WTC11 (cell line): ENCODE data around the gene LRSAM1. TPM values are rescaled to one million over a fixed set of nuclear protein-coding genes. Genes with fewer than 3 reads are reported as not detected.

Experiments used
- ATAC-seq: fragments of 200-7000 bp; cut with Tn5 transposase; 2 replicates; pipeline ENCODE4 v1.10.0; 2021; ENCODE audit warnings: mild to moderate bottlenecking, moderate library complexity
- CTCF ChIA-PET: fragments of 300-600 bp; sonication (Branson Sonifier 250); formaldehyde crosslinking; loops from one replicate; lab custom pipeline; 2021; ENCODE audit warnings: antibody characterized with exemption; lab: Charles Lee
- POLR2A ChIA-PET: fragments of 350-600 bp; sonication (Branson Sonifier 250); formaldehyde crosslinking; loops from one replicate; lab custom pipeline; 2021; ENCODE audit warnings: antibody characterized with exemption; lab: Charles Lee
- DNase-seq: peaks from one replicate; pipeline ENCODE4 v3.0.0; 2021; ENCODE audit warnings: low spot score
- H3K27ac Mint-ChIP-seq: 2 replicates; pipeline ENCODE4 v1.8.0; 2021; ENCODE audit warnings: mixed read lengths
- H3K27me3 Mint-ChIP-seq: 2 replicates; pipeline ENCODE4 v1.8.0; 2021; ENCODE audit warnings: low read depth, mild to moderate bottlenecking, moderate library complexity, mixed read lengths
- H3K36me3 Mint-ChIP-seq: 2 replicates; pipeline ENCODE4 v1.8.0; 2021; ENCODE audit warnings: mixed read lengths
- H3K4me1 Mint-ChIP-seq: 2 replicates; pipeline ENCODE4 v1.8.0; 2022; ENCODE audit warnings: mixed read lengths
- H3K4me3 Mint-ChIP-seq: 2 replicates; pipeline ENCODE4 v1.8.0; 2021; ENCODE audit warnings: mild to moderate bottlenecking, moderate library complexity, mixed read lengths
- H3K9me3 Mint-ChIP-seq: 2 replicates; pipeline ENCODE4 v1.8.0; 2021; ENCODE audit warnings: mixed read lengths
- ATF2 ChIP-seq: sonication (generic); formaldehyde crosslinking; IDR thresholded peaks from 2 replicates; pipeline ENCODE4 v1.8.1; 2022; ENCODE audit warnings: low read depth, missing genetic modification reagents, borderline replicate concordance
- ATF3 ChIP-seq: sonication (generic); formaldehyde crosslinking; conservative IDR thresholded peaks from 2 replicates; pipeline ENCODE4 v1.8.1; 2022; ENCODE audit warnings: mild to moderate bottlenecking, missing genetic modification reagents
- CREM ChIP-seq: sonication (generic); formaldehyde crosslinking; IDR thresholded peaks from 2 replicates; pipeline ENCODE4 v1.8.1; 2022; ENCODE audit warnings: mild to moderate bottlenecking, missing genetic modification reagents, moderate library complexity
- EMX1 ChIP-seq: fragments of 250-450 bp; sonication (Bioruptor Pico); IDR thresholded peaks from 2 replicates; pipeline ENCODE4 v1.8.0; 2021; ENCODE audit warnings: mild to moderate bottlenecking
- ERG ChIP-seq: fragments of 250-450 bp; sonication (Bioruptor Pico); IDR thresholded peaks from 2 replicates; pipeline ENCODE4 v1.8.0; 2021; ENCODE audit warnings: mild to moderate bottlenecking
- FOXJ3 ChIP-seq: sonication (generic); formaldehyde crosslinking; IDR thresholded peaks from 2 replicates; pipeline ENCODE4 v1.9.0; 2021; ENCODE audit warnings: missing genetic modification reagents, mild to moderate bottlenecking, borderline replicate concordance
- FOXP1 ChIP-seq: sonication (generic); formaldehyde crosslinking; IDR thresholded peaks from 2 replicates; pipeline ENCODE4 v1.8.0; 2022; ENCODE audit warnings: missing genetic modification reagents, mild to moderate bottlenecking, moderate library complexity, borderline replicate concordance
- HMGXB4 ChIP-seq: sonication (generic); formaldehyde crosslinking; IDR thresholded peaks from 2 replicates; pipeline ENCODE4 v1.8.1; 2023; ENCODE audit warnings: mild to moderate bottlenecking, moderate library complexity, missing genetic modification reagents
- IRF2 ChIP-seq: sonication (generic); formaldehyde crosslinking; IDR thresholded peaks from 2 replicates; pipeline ENCODE4 v1.8.0; 2022; ENCODE audit warnings: low read depth, missing genetic modification reagents, borderline replicate concordance
- MLX ChIP-seq: sonication (generic); formaldehyde crosslinking; IDR thresholded peaks from 2 replicates; pipeline ENCODE4 v1.8.1; 2023; ENCODE audit warnings: mild to moderate bottlenecking, missing genetic modification reagents, moderate library complexity
- MYBL2 ChIP-seq: sonication (generic); formaldehyde crosslinking; IDR thresholded peaks from 2 replicates; pipeline ENCODE4 v1.8.1; 2023; ENCODE audit warnings: mild to moderate bottlenecking, moderate library complexity, missing genetic modification reagents
- NR3C1 ChIP-seq: sonication (generic); formaldehyde crosslinking; conservative IDR thresholded peaks from 2 replicates; pipeline ENCODE4 v1.8.1; 2023; ENCODE audit warnings: low read depth, mild to moderate bottlenecking, missing genetic modification reagents
- STAT6 ChIP-seq: sonication (generic); formaldehyde crosslinking; conservative IDR thresholded peaks from 2 replicates; pipeline ENCODE4 v1.8.1; 2023; ENCODE audit warnings: mild to moderate bottlenecking, low read depth, missing genetic modification reagents, moderate library complexity
- TCF7 ChIP-seq: sonication (generic); formaldehyde crosslinking; IDR thresholded peaks from 2 replicates; pipeline ENCODE4 v1.8.0; 2022; ENCODE audit warnings: mild to moderate bottlenecking, low read depth, missing genetic modification reagents, moderate library complexity
- TP53 ChIP-seq: sonication (generic); formaldehyde crosslinking; IDR thresholded peaks from 2 replicates; pipeline ENCODE4 v1.8.1; 2023; ENCODE audit warnings: mild to moderate bottlenecking, missing genetic modification reagents
- ZMAT4 ChIP-seq: fragments of 250-450 bp; sonication (Bioruptor Pico); IDR thresholded peaks from 2 replicates; pipeline ENCODE4 v1.9.0; 2021; ENCODE audit warnings: mild to moderate bottlenecking
- ZNF416 ChIP-seq: fragments of 250-450 bp; sonication (Bioruptor Pico); IDR thresholded peaks from 2 replicates; pipeline ENCODE4 v1.9.0; 2021; ENCODE audit warnings: mild to moderate bottlenecking, inconsistent platforms
- ZNF512 ChIP-seq: sonication (generic); formaldehyde crosslinking; IDR thresholded peaks from 2 replicates; pipeline ENCODE4 v1.8.1; 2022; ENCODE audit warnings: missing genetic modification reagents, borderline replicate concordance
- ZNF671 ChIP-seq: fragments of 250-450 bp; sonication (Bioruptor Pico); IDR thresholded peaks from 2 replicates; pipeline ENCODE4 v1.8.0; 2021; ENCODE audit warnings: mild to moderate bottlenecking
- ZSCAN18 ChIP-seq: fragments of 250-450 bp; sonication (Bioruptor Pico); IDR thresholded peaks from 2 replicates; pipeline ENCODE4 v2.1.2; 2022; ENCODE audit warnings: mild to moderate bottlenecking, moderate library complexity
- total RNA-seq: library from RNA; stranded (reverse); gene quantifications from 3 replicates; pipeline ENCODE4 v1.2.3, GENCODE V29; 2021

LRSAM1 gene
- total RNA-seq, 1 experiment from 2014 or later: 32.4 TPM

- DNase-seq (no peak), ATAC-seq (no peak)
- H3K4me1 Mint-ChIP-seq: peaks cover 25% of the 10 kb centered on the region
- no peaks in the 10 kb centered on the region for H3K27me3 Mint-ChIP-seq
- H3K9me3 Mint-ChIP-seq: no peaks in the 10 kb centered on the region
- H3K4me3 Mint-ChIP-seq: no peak overlapping the region
- no peaks in the 10 kb centered on the region; the same call in 1 of the 2 replicates for H3K36me3 Mint-ChIP-seq
- H3K27ac Mint-ChIP-seq: peak overlapping the region; percentile 87
- ChIA-PET POLR2A (interaction anchor here (0.6 kb wide), 1 partner anchor 416 kb away, joined by 5 read pairs; no protein-coding TSS in a partner anchor), CTCF (interaction anchor here (0.9 to 4.8 kb wide), 12 partner anchors 9 to 199 kb away, joined by 3 to 58 read pairs (median 8); partner anchors contain the start of gene TOR2A)
- TF ChIP-seq ATF3 (no peak), FOXJ3 (no peak), ZMAT4 (CRISPR knock-in tag) (no peak), ZNF671 (CRISPR knock-in tag) (no peak), EMX1 (no peak), IRF2 (no peak), ATF2 (CRISPR knock-in tag) (no peak), FOXP1 (CRISPR knock-in tag) (no peak), ZNF416 (CRISPR knock-in tag) (no peak), ERG (CRISPR knock-in tag) (no peak), CREM (CRISPR knock-in tag) (no peak), MLX (CRISPR knock-in tag) (no peak), TP53 (CRISPR knock-in tag) (no peak), ZNF512 (CRISPR knock-in tag) (no peak)
Measured at GRCh38 chr9:127535834-127536233, 84.5 kb downstream of the LRSAM1 start.

- POLR2A ChIA-PET: interaction anchor here (0.6 kb wide), 1 partner anchor 415 kb away, joined by 5 read pairs; no protein-coding TSS in a partner anchor
- Mint-ChIP-seq H3K9me3 (no peaks in the 10 kb centered on the region), H3K27me3 (no peaks in the 10 kb centered on the region), H3K4me3 (no peak overlapping the region), H3K27ac (peak overlapping the region; percentile 74; the same call in 1 of the 2 replicates), H3K4me1 (peaks cover 24% of the 10 kb centered on the region), H3K36me3 (no peaks in the 10 kb centered on the region; the same call in 1 of the 2 replicates)
- no peak for DNase-seq
- no peak for ATAC-seq
- CTCF ChIA-PET: interaction anchor here (0.9 to 4.8 kb wide), 17 partner anchors 9 to 198 kb away, joined by 3 to 58 read pairs (median 5); partner anchors contain the start of genes PTRH1, TOR2A and TTC16
- TF ChIP-seq ZSCAN18 (CRISPR knock-in tag): no peak
- no peak for TF ChIP-seq NR3C1
- TF ChIP-seq FOXP1 (CRISPR knock-in tag): no peak
- TF ChIP-seq EMX1: no peak
- TF ChIP-seq MYBL2 (CRISPR knock-in tag): no peak
- no peak for TF ChIP-seq HMGXB4 (CRISPR knock-in tag)
- TF ChIP-seq TCF7 (CRISPR knock-in tag): no peak
- TF ChIP-seq ERG (CRISPR knock-in tag): no peak
- TF ChIP-seq ZNF671 (CRISPR knock-in tag): no peak
- TF ChIP-seq STAT6 (CRISPR knock-in tag): no peak
- no peak for TF ChIP-seq CREM (CRISPR knock-in tag)
Measured at GRCh38 chr9:127536499-127536898, 85.2 kb downstream of the LRSAM1 start.
